Mammary epithelial cell (primary cell): ENCODE measurements around the gene RANBP9.

Source experiments
- EZH2 ChIP-seq: IDR thresholded peaks from 2 replicates; pipeline ENCODE4 v1.6.1; 2012; ENCODE audit warnings: low read length, inconsistent platforms, borderline replicate concordance
- TF ChIP-seq, protein P1 (sequence below), 2 donors: IDR thresholded peaks in 1 of 2; conservative IDR thresholded peaks in 1 of 2; 2 replicates each; pipeline ENCODE4 v1.5.1; 2011 to 2012; ENCODE audit warnings: inconsistent platforms in 2 of 2, low read length in 2 of 2, mild to moderate bottlenecking in 2 of 2, control low read depth in 1 of 2, low read depth in 1 of 2; ENCODE audit not compliant: insufficient read depth in 1 of 2; ENCODE audit errors: extremely low read depth in 1 of 2

DNA sequence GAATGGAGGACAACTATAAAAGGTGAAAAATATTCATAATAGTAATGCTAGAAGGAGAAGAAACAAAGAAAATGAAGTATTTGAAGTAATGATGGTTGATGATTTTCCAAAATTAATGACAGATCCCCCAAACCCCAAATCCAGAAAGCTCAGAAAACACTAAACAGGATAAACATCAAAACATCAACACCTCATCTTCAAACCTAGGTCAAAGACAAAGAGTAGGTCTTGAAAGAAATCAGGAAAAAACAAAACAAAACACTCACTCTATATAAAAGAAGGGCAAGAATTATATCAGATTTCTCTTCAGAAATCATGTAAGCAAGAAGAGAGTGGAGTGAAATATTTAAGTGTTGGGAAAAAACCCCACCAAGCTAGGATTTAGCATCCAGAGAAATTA is 38.7 kb downstream of the RANBP9 start:
- TF ChIP-seq, protein P1, sequence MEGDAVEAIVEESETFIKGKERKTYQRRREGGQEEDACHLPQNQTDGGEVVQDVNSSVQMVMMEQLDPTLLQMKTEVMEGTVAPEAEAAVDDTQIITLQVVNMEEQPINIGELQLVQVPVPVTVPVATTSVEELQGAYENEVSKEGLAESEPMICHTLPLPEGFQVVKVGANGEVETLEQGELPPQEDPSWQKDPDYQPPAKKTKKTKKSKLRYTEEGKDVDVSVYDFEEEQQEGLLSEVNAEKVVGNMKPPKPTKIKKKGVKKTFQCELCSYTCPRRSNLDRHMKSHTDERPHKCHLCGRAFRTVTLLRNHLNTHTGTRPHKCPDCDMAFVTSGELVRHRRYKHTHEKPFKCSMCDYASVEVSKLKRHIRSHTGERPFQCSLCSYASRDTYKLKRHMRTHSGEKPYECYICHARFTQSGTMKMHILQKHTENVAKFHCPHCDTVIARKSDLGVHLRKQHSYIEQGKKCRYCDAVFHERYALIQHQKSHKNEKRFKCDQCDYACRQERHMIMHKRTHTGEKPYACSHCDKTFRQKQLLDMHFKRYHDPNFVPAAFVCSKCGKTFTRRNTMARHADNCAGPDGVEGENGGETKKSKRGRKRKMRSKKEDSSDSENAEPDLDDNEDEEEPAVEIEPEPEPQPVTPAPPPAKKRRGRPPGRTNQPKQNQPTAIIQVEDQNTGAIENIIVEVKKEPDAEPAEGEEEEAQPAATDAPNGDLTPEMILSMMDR (conservative IDR thresholded peaks at IDR 0.05 in 1 of 2, IDR thresholded peaks at IDR 0.05 in 1 of 2; ENCODE audit: extremely low read depth in 1 of 2, insufficient read depth in 1 of 2, low read depth in 1 of 2, low read length in 2 of 2) = no peak
- no peak for TF ChIP-seq EZH2
